HL-60/S4 treated with phorbol 12-myristate 13-acetate at 8.2 ng/mL for 4 days and 3 days (cell line): ENCODE measurements around the gene OBSCN.

Experiments used
- in situ Hi-C: fragments of 300-500 bp; cut with MboI; formaldehyde crosslinking; loops from 2 replicates; pipeline ENCODE4 v1.15.0; 2022; ENCODE audit warnings: low sequenced_read_pairs

Gene OBSCN

GRCh38 chr1:228304225-228304624 is 96.4 kb downstream of the OBSCN start:
- in situ Hi-C loops = no loop called here

- in situ Hi-C loops = no loop called here
Observed at GRCh38 chr1:228304766-228305395, 97.0 kb downstream of the OBSCN start.

GRCh38 chr1:228305721-228306152 is 97.9 kb downstream of the OBSCN start:
- in situ Hi-C loops = no loop called here

GRCh38 chr1:228306275-228307217 is 98.7 kb downstream of the OBSCN start:
- in situ Hi-C loops = no loop called here

- in situ Hi-C loops = no loop called here
Observed at GRCh38 chr1:228307218-228308023, 99.6 kb downstream of the OBSCN start.

- in situ Hi-C loops = no loop called here
Observed at GRCh38 chr1:228308085-228308601, 100.3 kb downstream of the OBSCN start.

- in situ Hi-C loops = no loop called here
Observed at GRCh38 chr1:228308628-228309325, 100.9 kb downstream of the OBSCN start.

GRCh38 chr1:228309326-228310067 is 101.7 kb downstream of the OBSCN start:
- in situ Hi-C loops = no loop called here

GRCh38 chr1:228310162-228310792 is 102.4 kb downstream of the OBSCN start:
- in situ Hi-C loops = no loop called here

GRCh38 chr1:228311091-228311490 is 103.2 kb downstream of the OBSCN start:
- in situ Hi-C loops = no loop called here

GRCh38 chr1:228312136-228312764 is 104.4 kb downstream of the OBSCN start:
- in situ Hi-C loops = no loop called here

GRCh38 chr1:228313536-228314277 is 105.9 kb downstream of the OBSCN start:
- in situ Hi-C loops = no loop called here

GRCh38 chr1:228314315-228314657 is 106.4 kb downstream of the OBSCN start:
- in situ Hi-C loops = no loop called here

- in situ Hi-C loops = no loop called here
Observed at GRCh38 chr1:228314658-228315483, 107.0 kb downstream of the OBSCN start.

GRCh38 chr1:228315484-228315944 is 107.7 kb downstream of the OBSCN start:
- in situ Hi-C loops = no loop called here

- in situ Hi-C loops = no loop called here
Observed at GRCh38 chr1:228315945-228316588, 108.2 kb downstream of the OBSCN start.
